ENCODE results near the gene PEX19. TPM values are rescaled to one million over a fixed set of nuclear protein-coding genes. Genes with fewer than 3 reads are reported as not detected.

The PEX19 gene
- total and polyA plus RNA-seq, 10 of the 15 experiments (the other 5 are each of a cell fraction or from before 2014, with no cell fraction given): 27.1 to 58.1 (median 39.6) TPM

DNA sequence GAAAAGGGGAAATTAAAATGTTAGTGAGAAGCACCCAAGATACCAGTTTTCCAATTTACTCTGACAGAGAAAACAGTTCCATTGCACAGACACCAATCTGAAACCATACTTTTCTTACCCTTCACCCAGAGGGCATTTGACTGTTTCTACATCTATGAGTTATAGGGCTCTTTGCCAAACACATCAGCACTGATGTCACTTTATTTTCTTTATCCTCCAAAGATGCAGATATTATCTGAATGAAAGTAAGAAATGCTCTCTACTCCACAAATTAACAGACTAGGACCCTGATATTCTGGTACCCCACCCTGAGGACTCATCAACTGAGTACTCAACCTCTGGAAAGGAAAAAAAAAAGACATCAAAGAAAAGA, 24.2 kb upstream of the PEX19 start:
- intact Hi-C loops (cut with micrococcal nuclease; ENCODE audit: unreplicated experiment) (no loop called here), in situ Hi-C loops (cut with MboI) (no loop called here)
- Histone ChIP-seq H3K9ac (ENCODE audit: control insufficient read depth, insufficient read depth, low read length) (no peak overlapping the region), H3K79me2 (ENCODE audit: control insufficient read depth, insufficient read depth, low read length) (no peaks in the 10 kb centered on the region), H2AFZ (ENCODE audit: control insufficient read depth, low read depth, low read length) (no peak overlapping the region), H3K9me3 (replicated peaks; ENCODE audit: control insufficient read depth, insufficient read depth, low read length) (no peaks in the 10 kb centered on the region), H3K27ac (ENCODE audit: control insufficient read depth, insufficient read depth) (no peak overlapping the region), H3K27me3 (replicated peaks in 1 of 2; ENCODE audit: control insufficient read depth in 2 of 2, insufficient read depth in 2 of 2, low read length in 1 of 2) (no peaks in the 10 kb centered on the region), H3K4me3 (no peak overlapping the region), H3K4me1 (ENCODE audit: control insufficient read depth, insufficient read depth, low read length) (no peaks in the 10 kb centered on the region), H4K20me1 (ENCODE audit: control insufficient read depth, insufficient read depth) (no peaks in the 10 kb centered on the region), H3K4me2 (ENCODE audit: control insufficient read depth, insufficient read depth) (no peak overlapping the region), H3K36me3 (ENCODE audit: control insufficient read depth in 2 of 2, insufficient read depth in 2 of 2, low read length in 1 of 2) (peaks cover 27 to 45% of the 10 kb centered on the region in 2 experiments)
- no peak for TF ChIP-seq MEF2B (IDR thresholded peaks at IDR 0.05; ENCODE audit: partially characterized antibody, poor library complexity, severe bottlenecking)
- FAIRE-seq (no peak), ATAC-seq (no peak), DNase-seq (ENCODE audit: low read depth, low spot score) (no peak)
- no TSS peak for BruUV-seq (replicated peaks)
- ChIA-PET RAD21 (ENCODE audit: unreplicated experiment) (no interaction called here), POLR2A (no interaction called here), CTCF (interaction anchor here (0.8 to 3.9 kb wide), 3 partner anchors 18 to 116 kb away, joined by 3 to 17 read pairs (median 3); no protein-coding TSS in a partner anchor), SMC1A (ENCODE audit: uncharacterized antibody, unreplicated experiment) (interaction anchor here (1.2 to 3.0 kb wide), 2 partner anchors 18 to 57 kb away, joined by 3 to 7 read pairs; no protein-coding TSS in a partner anchor)

- WGBS (ENCODE audit: insufficient coverage, insufficient replicate concordance, low lambda C conversion rate, missing lambda C conversion rate): 82% methylated on average over 4 of the region's 4 CpGs
- Histone ChIP-seq H3K9ac (ENCODE audit: control insufficient read depth, insufficient read depth, low read length) (no peak overlapping the region), H4K20me1 (ENCODE audit: control insufficient read depth, insufficient read depth) (no peaks in the 10 kb centered on the region), H3K9me3 (replicated peaks; ENCODE audit: control insufficient read depth, insufficient read depth, low read length) (no peaks in the 10 kb centered on the region), H3K4me3 (no peak overlapping the region), H3K79me2 (ENCODE audit: control insufficient read depth, insufficient read depth, low read length) (no peaks in the 10 kb centered on the region), H3K27me3 (replicated peaks in 1 of 2; ENCODE audit: control insufficient read depth in 2 of 2, insufficient read depth in 2 of 2, low read length in 1 of 2) (no peaks in the 10 kb centered on the region), H3K4me2 (ENCODE audit: control insufficient read depth, insufficient read depth) (no peak overlapping the region), H3K27ac (ENCODE audit: control insufficient read depth, insufficient read depth) (no peak overlapping the region), H3K36me3 (ENCODE audit: control insufficient read depth in 2 of 2, insufficient read depth in 2 of 2, low read length in 1 of 2) (peaks cover 25 to 39% of the 10 kb centered on the region in 2 experiments), H2AFZ (ENCODE audit: control insufficient read depth, low read depth, low read length) (no peak overlapping the region), H3K4me1 (ENCODE audit: control insufficient read depth, insufficient read depth, low read length) (no peaks in the 10 kb centered on the region)
- RAD21 ChIA-PET (ENCODE audit: unreplicated experiment): interaction anchor here (1.1 kb wide), 1 partner anchor 33 kb away, joined by 3 read pairs; no protein-coding TSS in a partner anchor
- FAIRE-seq: no peak
- SMC1A ChIA-PET (ENCODE audit: uncharacterized antibody, unreplicated experiment): interaction anchor here (0.6 to 3.0 kb wide), 3 partner anchors 17 to 208 kb away, joined by 3 to 7 read pairs (median 3); no protein-coding TSS in a partner anchor
- intact Hi-C loops (cut with micrococcal nuclease; ENCODE audit: unreplicated experiment) (no loop called here), in situ Hi-C loops (cut with MboI) (no loop called here)
- no peak for DNase-seq (ENCODE audit: low read depth, low spot score)
- CTCF ChIA-PET: interaction anchor here (0.8 to 3.9 kb wide), 2 partner anchors 18 to 86 kb away, joined by 3 to 17 read pairs; no protein-coding TSS in a partner anchor
- BruUV-seq (replicated peaks): no TSS peak
- POLR2A ChIA-PET: no interaction called here
- no peak for ATAC-seq
- TF ChIP-seq, protein P1, sequence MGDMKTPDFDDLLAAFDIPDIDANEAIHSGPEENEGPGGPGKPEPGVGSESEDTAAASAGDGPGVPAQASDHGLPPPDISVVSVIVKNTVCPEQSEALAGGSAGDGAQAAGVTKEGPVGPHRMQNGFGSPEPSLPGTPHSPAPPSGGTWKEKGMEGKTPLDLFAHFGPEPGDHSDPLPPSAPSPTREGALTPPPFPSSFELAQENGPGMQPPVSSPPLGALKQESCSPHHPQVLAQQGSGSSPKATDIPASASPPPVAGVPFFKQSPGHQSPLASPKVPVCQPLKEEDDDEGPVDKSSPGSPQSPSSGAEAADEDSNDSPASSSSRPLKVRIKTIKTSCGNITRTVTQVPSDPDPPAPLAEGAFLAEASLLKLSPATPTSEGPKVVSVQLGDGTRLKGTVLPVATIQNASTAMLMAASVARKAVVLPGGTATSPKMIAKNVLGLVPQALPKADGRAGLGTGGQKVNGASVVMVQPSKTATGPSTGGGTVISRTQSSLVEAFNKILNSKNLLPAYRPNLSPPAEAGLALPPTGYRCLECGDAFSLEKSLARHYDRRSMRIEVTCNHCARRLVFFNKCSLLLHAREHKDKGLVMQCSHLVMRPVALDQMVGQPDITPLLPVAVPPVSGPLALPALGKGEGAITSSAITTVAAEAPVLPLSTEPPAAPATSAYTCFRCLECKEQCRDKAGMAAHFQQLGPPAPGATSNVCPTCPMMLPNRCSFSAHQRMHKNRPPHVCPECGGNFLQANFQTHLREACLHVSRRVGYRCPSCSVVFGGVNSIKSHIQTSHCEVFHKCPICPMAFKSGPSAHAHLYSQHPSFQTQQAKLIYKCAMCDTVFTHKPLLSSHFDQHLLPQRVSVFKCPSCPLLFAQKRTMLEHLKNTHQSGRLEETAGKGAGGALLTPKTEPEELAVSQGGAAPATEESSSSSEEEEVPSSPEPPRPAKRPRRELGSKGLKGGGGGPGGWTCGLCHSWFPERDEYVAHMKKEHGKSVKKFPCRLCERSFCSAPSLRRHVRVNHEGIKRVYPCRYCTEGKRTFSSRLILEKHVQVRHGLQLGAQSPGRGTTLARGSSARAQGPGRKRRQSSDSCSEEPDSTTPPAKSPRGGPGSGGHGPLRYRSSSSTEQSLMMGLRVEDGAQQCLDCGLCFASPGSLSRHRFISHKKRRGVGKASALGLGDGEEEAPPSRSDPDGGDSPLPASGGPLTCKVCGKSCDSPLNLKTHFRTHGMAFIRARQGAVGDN (IDR thresholded peaks at IDR 0.05): no peak
Observed at GRCh38 chr1:160308451-160309184, 23.7 kb upstream of the PEX19 start.
